H9 (cell line): Measurements from ENCODE around the gene CLEC16A. TPM values are rescaled to one million over a fixed set of nuclear protein-coding genes. Genes with fewer than 3 reads are reported as not detected.

Source experiments
- DNase-seq: peaks from one replicate; pipeline ENCODE4 v3.0.0-alpha.2; 2017
- H2AFZ ChIP-seq: one replicate; pipeline ENCODE4 v1.6.1; 2013; ENCODE audit warnings: mild to moderate bottlenecking, low read length, control low read depth, moderate library complexity
- H2AK5ac ChIP-seq: 2 replicates; pipeline ENCODE4 v1.6.1; 2013; ENCODE audit warnings: low read length, control low read depth, mixed read lengths; ENCODE audit not compliant: insufficient read length
- H2BK120ac ChIP-seq: one replicate; pipeline ENCODE4 v1.6.1; 2013; ENCODE audit warnings: low read depth, mild to moderate bottlenecking, low read length, control low read depth, inconsistent platforms; ENCODE audit not compliant: poor library complexity, severe bottlenecking
- H2BK12ac ChIP-seq: 2 replicates; pipeline ENCODE4 v1.6.1; 2013; ENCODE audit warnings: low read length, control low read depth, mixed read lengths, low read depth; ENCODE audit not compliant: insufficient read length
- H2BK15ac ChIP-seq: 2 replicates; pipeline ENCODE4 v1.6.1; 2013; ENCODE audit warnings: low read depth, low read length, control low read depth
- H2BK20ac ChIP-seq: one replicate; pipeline ENCODE4 v1.6.1; 2013; ENCODE audit warnings: low read depth, mild to moderate bottlenecking, low read length, control low read depth, inconsistent platforms; ENCODE audit not compliant: poor library complexity, severe bottlenecking
- H2BK5ac ChIP-seq: 2 replicates; pipeline ENCODE4 v1.6.1; 2013; ENCODE audit warnings: low read length, control low read depth, mixed read lengths; ENCODE audit not compliant: insufficient read length
- H3K14ac ChIP-seq: 2 replicates; pipeline ENCODE4 v1.6.1; 2013; ENCODE audit warnings: low read length, control low read depth; ENCODE audit not compliant: insufficient read depth
- H3K18ac ChIP-seq: 2 replicates; pipeline ENCODE4 v1.6.1; 2013; ENCODE audit warnings: low read depth, mild to moderate bottlenecking, mixed read lengths, low read length, control low read depth; ENCODE audit not compliant: insufficient read length
- H3K23ac ChIP-seq: 2 replicates; pipeline ENCODE4 v1.6.1; 2013; ENCODE audit warnings: low read length, control low read depth, mixed read lengths, low read depth; ENCODE audit not compliant: insufficient read length
- H3K23me2 ChIP-seq: 2 replicates; pipeline ENCODE4 v1.6.1; 2013; ENCODE audit warnings: low read depth, mild to moderate bottlenecking, mixed read lengths, low read length, control low read depth; ENCODE audit not compliant: insufficient read length, poor library complexity, severe bottlenecking
- H3K27ac ChIP-seq: 2 replicates; pipeline ENCODE4 v1.5.1; 2013; ENCODE audit warnings: low read length, control low read depth, mixed read lengths, low read depth; ENCODE audit not compliant: insufficient read length
- H3K27me3 ChIP-seq: 2 replicates; pipeline ENCODE4 v1.6.1; 2013; ENCODE audit warnings: low read length, control low read depth, inconsistent platforms; ENCODE audit not compliant: insufficient read depth
- H3K4ac ChIP-seq: 2 replicates; pipeline ENCODE4 v1.6.1; 2013; ENCODE audit warnings: low read depth, mild to moderate bottlenecking, control low read depth, inconsistent platforms, low read length, moderate library complexity
- H3K4me1 ChIP-seq: 2 replicates; pipeline ENCODE4 v1.6.1; 2013; ENCODE audit warnings: low read length, control low read depth, inconsistent platforms; ENCODE audit not compliant: insufficient read depth
- H3K4me2 ChIP-seq: 2 replicates; pipeline ENCODE4 v1.6.1; 2013; ENCODE audit warnings: low read length, control low read depth, mixed read lengths; ENCODE audit not compliant: insufficient read length, insufficient read depth
- H3K56ac ChIP-seq: 2 replicates; pipeline ENCODE4 v1.6.1; 2013; ENCODE audit warnings: low read depth, mild to moderate bottlenecking, mixed read lengths, low read length, control low read depth; ENCODE audit not compliant: insufficient read length
- H3K79me1 ChIP-seq: 2 replicates; pipeline ENCODE4 v1.6.1; 2013; ENCODE audit warnings: low read depth, mild to moderate bottlenecking, moderate library complexity, low read length, control low read depth, inconsistent platforms; ENCODE audit not compliant: insufficient read depth, poor library complexity, severe bottlenecking
- H3K79me2 ChIP-seq: 2 replicates; pipeline ENCODE4 v1.6.1; 2013; ENCODE audit warnings: low read length, control low read depth, inconsistent platforms; ENCODE audit not compliant: insufficient read depth
- H3K9ac ChIP-seq: 2 replicates; pipeline ENCODE4 v1.6.1; 2013; ENCODE audit warnings: low read length, control low read depth, mixed read lengths; ENCODE audit not compliant: insufficient read length; ENCODE audit errors: extremely low read depth
- H3K9me3 ChIP-seq: one replicate; pipeline ENCODE4 v1.6.1; 2013; ENCODE audit warnings: low read depth, low read length, inconsistent platforms; ENCODE audit not compliant: control insufficient read depth
- H3T11ph ChIP-seq: one replicate; pipeline ENCODE4 v1.6.1; 2013; ENCODE audit warnings: mild to moderate bottlenecking, low read length, control low read depth, inconsistent platforms
- H4K20me1 ChIP-seq: one replicate; pipeline ENCODE4 v1.6.1; 2013; ENCODE audit not compliant: control insufficient read depth, insufficient read length, insufficient read depth
- H4K5ac ChIP-seq: 2 replicates; pipeline ENCODE4 v1.6.1; 2013; ENCODE audit warnings: low read depth, mild to moderate bottlenecking, mixed read lengths, low read length, control low read depth; ENCODE audit not compliant: insufficient read length
- H4K8ac ChIP-seq: replicated peaks from 2 replicates; pipeline ENCODE4 v1.6.1; 2013; ENCODE audit warnings: low read length, control low read depth, mixed read lengths, low read depth; ENCODE audit not compliant: insufficient read length
- H4K91ac ChIP-seq: 2 replicates; pipeline ENCODE4 v1.6.1; 2013; ENCODE audit warnings: low read depth, mild to moderate bottlenecking, moderate library complexity, mixed read lengths, low read length, control low read depth; ENCODE audit not compliant: insufficient read length
- H3K27ac Mint-ChIP-seq, 3 experiments: 2 replicates in 2 of 3; 3 replicates in 1 of 3; pipeline ENCODE4 v1.8.0; 2020 to 2021; ENCODE audit warnings: mixed read lengths in 3 of 3, mild to moderate bottlenecking in 1 of 3, moderate library complexity in 1 of 3
- H3K27me3 Mint-ChIP-seq: 2 replicates; pipeline ENCODE4 v1.8.0; 2021; ENCODE audit warnings: low read depth, mild to moderate bottlenecking, moderate library complexity, mixed read lengths
- H3K36me3 Mint-ChIP-seq, 3 experiments: 2 replicates in 2 of 3; 3 replicates in 1 of 3; pipeline ENCODE4 v1.8.0; 2020 to 2021; ENCODE audit warnings: low read depth in 3 of 3, mixed read lengths in 3 of 3; ENCODE audit not compliant: insufficient read depth in 1 of 3
- H3K4me1 Mint-ChIP-seq, 2 experiments: 2 replicates each; pipeline ENCODE4 v1.8.0; 2020; ENCODE audit warnings: mixed read lengths in 2 of 2
- H3K4me3 Mint-ChIP-seq, 2 experiments: 2 replicates in 1 of 2; 3 replicates in 1 of 2; pipeline ENCODE4 v1.8.0; 2020 to 2021; ENCODE audit warnings: mild to moderate bottlenecking in 2 of 2, mixed read lengths in 2 of 2, moderate library complexity in 1 of 2
- H3K9me3 Mint-ChIP-seq, 2 experiments: 2 replicates in 1 of 2; 3 replicates in 1 of 2; pipeline ENCODE4 v1.8.0; 2020; ENCODE audit warnings: mild to moderate bottlenecking in 2 of 2, mixed read lengths in 2 of 2, moderate library complexity in 1 of 2
- CTCF ChIP-seq: fragments of 200-600 bp; sonication (generic); conservative IDR thresholded peaks from 3 replicates; pipeline ENCODE4 v1.8.0; 2021; ENCODE audit warnings: antibody characterized with exemption, mild to moderate bottlenecking
- total RNA-seq: library from RNA; stranded (reverse); gene quantifications from 2 replicates; pipeline ENCODE4 v1.2.1, GENCODE V29; 2021

Gene CLEC16A
- total RNA-seq, 1 experiment from 2014 or later = 15.2 TPM

- no peaks in the 10 kb centered on the region for H3K79me1 ChIP-seq
- peaks cover 12 to 19% of the 10 kb centered on the region in 2 experiments for H3K4me1 Mint-ChIP-seq
These were observed 249.1 kb downstream of the CLEC16A start for GRCh38 chr16:11193494-11193893.

More at GRCh38 chr16:11193494-11193893, 249.1 kb downstream of the CLEC16A start:
- H3K9me3 Mint-ChIP-seq = peaks cover 0 to 3% of the 10 kb centered on the region in 2 experiments; a peak in 1 of 5 replicates
- Histone ChIP-seq H4K8ac (no peak overlapping the region), H4K20me1 (no peaks in the 10 kb centered on the region), H3K9ac (no peak overlapping the region), H3K9me3 (no peaks in the 10 kb centered on the region), H3K79me2 (no peaks in the 10 kb centered on the region), H2BK15ac (no peak overlapping the region), H2BK120ac (no peak overlapping the region), H3T11ph (no peak overlapping the region), H3K4me2 (no peak overlapping the region), H3K4me1 (peaks cover 3% of the 10 kb centered on the region), H4K91ac (no peak overlapping the region), H3K14ac (no peak overlapping the region), H3K27me3 (no peaks in the 10 kb centered on the region), H3K27ac (no peak overlapping the region), H4K5ac (no peak overlapping the region), H2BK12ac (no peak overlapping the region), H2BK20ac (no peak overlapping the region), H2AK5ac (no peak overlapping the region), H2BK5ac (no peak overlapping the region), H3K18ac (no peak overlapping the region), H3K23ac (no peak overlapping the region), H3K23me2 (no peaks in the 10 kb centered on the region), H3K4ac (no peak overlapping the region), H2AFZ (no peak overlapping the region), H3K56ac (no peak overlapping the region)
- no peak for TF ChIP-seq CTCF
- no peak for DNase-seq
- no peaks in the 10 kb centered on the region; a peak in 1 of 7 replicates for H3K36me3 Mint-ChIP-seq
- no peak overlapping the region; a peak in 1 of 5 replicates for H3K4me3 Mint-ChIP-seq
- no peak overlapping the region for H3K27ac Mint-ChIP-seq
- H3K27me3 Mint-ChIP-seq = peaks cover 11% of the 10 kb centered on the region
